SH-SY5Y (cell line): Measurements from ENCODE around the gene MST1.

ENCODE experiments used
- GATA2 ChIP-seq: IDR thresholded peaks from 2 replicates; pipeline ENCODE4 v1.6.1; 2011; ENCODE audit warnings: mild to moderate bottlenecking, low read depth, low read length
- GATA3 ChIP-seq: IDR thresholded peaks from 2 replicates; pipeline ENCODE4 v1.6.1; 2011; ENCODE audit warnings: low read depth, mild to moderate bottlenecking, low read length, moderate library complexity

DNA sequence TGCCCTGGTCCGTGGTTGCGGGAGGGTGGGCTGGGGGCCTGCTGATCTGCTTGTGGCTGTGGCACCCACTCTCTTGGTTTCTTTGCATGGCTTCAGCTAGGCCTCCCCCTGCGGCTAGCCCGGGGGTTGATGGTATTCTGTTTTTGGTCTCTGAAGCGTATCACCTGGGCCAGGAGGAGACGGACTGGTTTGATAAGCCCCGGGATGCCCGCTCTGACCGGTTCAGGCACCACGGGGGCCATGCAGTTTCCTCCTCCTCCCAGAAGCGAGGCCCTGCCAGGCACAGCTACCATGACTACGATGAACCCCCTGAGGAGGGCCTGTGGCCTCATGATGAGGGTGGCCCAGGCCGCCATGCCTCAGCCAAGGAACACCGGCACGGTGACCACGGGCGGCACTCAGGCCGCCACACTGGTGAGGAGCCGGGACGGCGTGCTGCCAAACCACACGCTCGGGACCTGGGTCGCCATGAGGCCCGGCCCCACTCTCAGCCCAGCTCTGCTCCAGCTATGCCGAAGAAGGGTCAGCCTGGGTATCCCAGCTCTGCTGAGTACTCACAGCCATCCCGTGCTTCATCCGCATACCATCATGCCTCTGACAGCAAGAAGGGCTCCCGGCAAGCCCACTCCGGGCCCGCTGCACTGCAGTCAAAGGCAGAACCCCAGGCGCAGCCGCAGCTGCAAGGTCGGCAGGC, 26.4 kb downstream of the MST1 start:
- TF ChIP-seq GATA3 (no peak), GATA2 (no peak)
